Measurements from ENCODE around the gene DUSP18. TPM values are rescaled to one million over a fixed set of nuclear protein-coding genes. Genes with fewer than 3 reads are reported as not detected.

DUSP18 gene
- total and polyA plus RNA-seq, 9 donors, result 3.3 to 18.5 (median 5.7) TPM

DNA sequence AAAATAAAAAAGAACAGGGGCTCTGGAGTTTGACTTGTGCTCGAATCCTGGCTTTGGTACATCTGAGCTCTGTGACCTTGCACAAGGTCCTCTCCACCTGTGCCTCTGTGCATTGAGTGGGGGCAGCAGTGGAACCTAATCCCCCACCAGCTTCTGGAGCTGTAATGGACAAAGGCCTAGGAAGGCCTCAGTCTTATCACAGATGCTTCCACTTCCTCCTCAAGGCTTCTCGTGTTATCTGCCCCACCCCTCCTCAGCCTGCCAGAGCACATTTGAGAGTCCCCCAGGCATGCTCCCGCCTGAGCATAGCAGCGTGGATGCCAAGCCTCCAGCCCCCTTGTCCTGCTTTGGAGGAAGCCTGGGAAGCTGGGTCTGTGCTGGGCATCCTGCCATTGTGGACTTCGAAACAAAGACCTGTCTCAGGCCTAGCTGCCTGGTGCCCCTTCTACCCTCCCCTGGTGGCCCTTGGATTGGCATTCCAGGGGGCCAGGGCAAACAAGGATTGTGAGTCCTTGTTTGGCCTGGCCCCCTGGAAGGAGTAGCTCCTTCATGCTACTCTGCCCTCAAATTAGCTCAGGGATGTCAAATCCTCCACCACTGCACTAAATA lies 17.1 kb downstream of the DUSP18 start:
- Histone ChIP-seq H3K4me1 (ENCODE audit: insufficient read depth) (no peaks in the 10 kb centered on the region), H3K27ac (no peak overlapping the region), H3K27me3 (no peaks in the 10 kb centered on the region), H3K4me3 (no peak overlapping the region), H3K36me3 (no peaks in the 10 kb centered on the region), H3K9me3 (no peaks in the 10 kb centered on the region)
- no peak for DNase-seq
- no peak for TF ChIP-seq CTCF (IDR thresholded peaks at IDR 0.05)
- no peak for TF ChIP-seq EP300 (IDR thresholded peaks at IDR 0.05)
- TF ChIP-seq POLR2A (IDR thresholded peaks at IDR 0.05), result no peak
- WGBS, 3 donors, result 62 to 63% (median 62%) methylated on average over 5 of the region's 5 CpGs
- intact Hi-C loops (cut with DNase I), result no loop called here

- H3K9me3 ChIP-seq, result no peaks in the 10 kb centered on the region
- H3K36me3 ChIP-seq, result no peaks in the 10 kb centered on the region
- intact Hi-C loops (cut with DNase I), result loop anchor here in 1 of 4 donors (10.0 kb wide), 1 partner anchor 435 kb away; the partner anchor contains the start of gene SMTN
- no peak for TF ChIP-seq CTCF (IDR thresholded peaks at IDR 0.05)
- TF ChIP-seq EP300 (IDR thresholded peaks at IDR 0.05), result no peak
- no peak for TF ChIP-seq POLR2A (IDR thresholded peaks at IDR 0.05)
- H3K27ac ChIP-seq, result no peak overlapping the region
- DNase-seq, result peak in 1 of 5 donors; percentile 27
- no peak overlapping the region for H3K4me3 ChIP-seq
- WGBS, 3 donors, result 59 to 77% (median 66%) methylated on average over 7 of the region's 7 CpGs
- H3K27me3 ChIP-seq, result no peaks in the 10 kb centered on the region
- no peaks in the 10 kb centered on the region for H3K4me1 ChIP-seq (ENCODE audit: insufficient read depth)
Observed at GRCh38 chr22:30649430-30650007, 18.2 kb downstream of the DUSP18 start.

GRCh38 chr22:30648825-30649224 lies 18.9 kb downstream of the DUSP18 start:
- Histone ChIP-seq H3K4me3 (no peak overlapping the region), H3K4me1 (ENCODE audit: insufficient read depth) (no peaks in the 10 kb centered on the region), H3K36me3 (no peaks in the 10 kb centered on the region), H3K27me3 (no peaks in the 10 kb centered on the region), H3K27ac (no peak overlapping the region), H3K9me3 (no peaks in the 10 kb centered on the region)
- no peak for TF ChIP-seq EP300 (IDR thresholded peaks at IDR 0.05)
- TF ChIP-seq POLR2A (IDR thresholded peaks at IDR 0.05), result no peak
- no peak for TF ChIP-seq CTCF (IDR thresholded peaks at IDR 0.05)
- DNase-seq, result no peak
- intact Hi-C loops (cut with DNase I), result loop anchor here in 1 of 4 donors (10.0 kb wide), 1 partner anchor 436 kb away; the partner anchor contains the start of gene SMTN
- 96 to 98% (median 97%) methylated on average over 3 of the region's 3 CpGs for WGBS, 3 donors

- Histone ChIP-seq H3K27me3 (no peaks in the 10 kb centered on the region), H3K27ac (no peak overlapping the region), H3K36me3 (no peaks in the 10 kb centered on the region), H3K4me3 (no peak overlapping the region), H3K4me1 (ENCODE audit: insufficient read depth) (peaks cover 4% of the 10 kb centered on the region), H3K9me3 (no peaks in the 10 kb centered on the region)
- intact Hi-C loops (cut with DNase I), result loop anchor here in 1 of 4 donors (10.0 kb wide), 1 partner anchor 437 kb away; the partner anchor contains the start of gene SMTN
- no peak for DNase-seq
- TF ChIP-seq POLR2A (IDR thresholded peaks at IDR 0.05) (no peak), CTCF (IDR thresholded peaks at IDR 0.05) (no peak), EP300 (IDR thresholded peaks at IDR 0.05) (no peak)
- 85 to 95% (median 93%) methylated on average over 3 of the region's 3 CpGs for WGBS, 3 donors
Observed at GRCh38 chr22:30647536-30647935, 20.1 kb downstream of the DUSP18 start.

Measured in ovary (tissue), 9 donors.